Measurements from ENCODE around the gene TMEM53.

The TMEM53 gene

GRCh38 chr1:44642255-44642654, 32.0 kb downstream of the TMEM53 start:
- Mint-ChIP-seq H3K36me3 (peaks cover 32% of the 10 kb centered on the region), H3K27me3 (no peaks in the 10 kb centered on the region), H3K9me3 (no peaks in the 10 kb centered on the region), H3K4me3 (no peak overlapping the region), H3K4me1 (peaks cover 9% of the 10 kb centered on the region), H3K27ac (peak overlapping the region; percentile 79)
- ATAC-seq (ENCODE audit: low read depth) (no peak), DNase-seq (ENCODE audit: low spot score in 2 of 2) (no peak)

GRCh38 chr1:44641126-44642102, 32.9 kb downstream of the TMEM53 start:
- no peak for ATAC-seq (ENCODE audit: low read depth)
- Mint-ChIP-seq H3K4me1 (peaks cover 9% of the 10 kb centered on the region), H3K9me3 (no peaks in the 10 kb centered on the region), H3K27ac (peak overlapping the region; percentile 79), H3K27me3 (no peaks in the 10 kb centered on the region), H3K36me3 (peaks cover 33% of the 10 kb centered on the region), H3K4me3 (no peak overlapping the region)
- no peak for DNase-seq (ENCODE audit: low spot score in 2 of 2)

GRCh38 chr1:44640200-44640853, 34.0 kb downstream of the TMEM53 start:
- H3K27ac Mint-ChIP-seq = no peak overlapping the region
- DNase-seq (ENCODE audit: low spot score in 2 of 2) (no peak), ATAC-seq (ENCODE audit: low read depth) (no peak)
- H3K4me3 Mint-ChIP-seq = no peak overlapping the region
- peaks cover 13% of the 10 kb centered on the region for H3K4me1 Mint-ChIP-seq
- no peaks in the 10 kb centered on the region for H3K27me3 Mint-ChIP-seq
- peaks cover 38% of the 10 kb centered on the region for H3K36me3 Mint-ChIP-seq
- H3K9me3 Mint-ChIP-seq = no peaks in the 10 kb centered on the region

- Mint-ChIP-seq H3K4me3 (no peak overlapping the region), H3K9me3 (no peaks in the 10 kb centered on the region), H3K36me3 (peaks cover 37% of the 10 kb centered on the region), H3K27ac (no peak overlapping the region), H3K27me3 (no peaks in the 10 kb centered on the region), H3K4me1 (peaks cover 33% of the 10 kb centered on the region)
- no peak for DNase-seq (ENCODE audit: low spot score in 2 of 2)
- ATAC-seq (ENCODE audit: low read depth) = no peak
Observed at GRCh38 chr1:44637702-44638411, 36.4 kb downstream of the TMEM53 start.

- no peak for DNase-seq (ENCODE audit: low spot score in 2 of 2)
- Mint-ChIP-seq H3K27me3 (no peaks in the 10 kb centered on the region), H3K36me3 (peaks cover 32% of the 10 kb centered on the region), H3K4me3 (no peak overlapping the region), H3K4me1 (peaks cover 29% of the 10 kb centered on the region), H3K27ac (no peak overlapping the region), H3K9me3 (no peaks in the 10 kb centered on the region)
- ATAC-seq (ENCODE audit: low read depth) = no peak
Observed at GRCh38 chr1:44636688-44637598, 37.3 kb downstream of the TMEM53 start.

GRCh38 chr1:44636083-44636687, 38.1 kb downstream of the TMEM53 start:
- no peak overlapping the region for H3K27ac Mint-ChIP-seq
- no peak overlapping the region for H3K4me3 Mint-ChIP-seq
- H3K4me1 Mint-ChIP-seq = peaks cover 30% of the 10 kb centered on the region
- H3K27me3 Mint-ChIP-seq = no peaks in the 10 kb centered on the region
- no peaks in the 10 kb centered on the region for H3K9me3 Mint-ChIP-seq
- no peak for DNase-seq (ENCODE audit: low spot score in 2 of 2)
- peaks cover 31% of the 10 kb centered on the region for H3K36me3 Mint-ChIP-seq
- no peak for ATAC-seq (ENCODE audit: low read depth)

- no peaks in the 10 kb centered on the region for H3K27me3 Mint-ChIP-seq
- DNase-seq (ENCODE audit: low spot score in 2 of 2) (no peak), ATAC-seq (ENCODE audit: low read depth) (no peak)
- H3K27ac Mint-ChIP-seq = no peak overlapping the region
- no peak overlapping the region for H3K4me3 Mint-ChIP-seq
- H3K9me3 Mint-ChIP-seq = no peaks in the 10 kb centered on the region
- H3K36me3 Mint-ChIP-seq = peaks cover 31% of the 10 kb centered on the region
- peaks cover 37% of the 10 kb centered on the region for H3K4me1 Mint-ChIP-seq
Observed at GRCh38 chr1:44635439-44635838, 38.8 kb downstream of the TMEM53 start.

GRCh38 chr1:44634606-44635189, 39.6 kb downstream of the TMEM53 start:
- Mint-ChIP-seq H3K4me3 (no peak overlapping the region), H3K9me3 (no peaks in the 10 kb centered on the region), H3K4me1 (peaks cover 37% of the 10 kb centered on the region), H3K27ac (peak overlapping the region; percentile 91), H3K36me3 (peaks cover 31% of the 10 kb centered on the region), H3K27me3 (no peaks in the 10 kb centered on the region)
- ATAC-seq (ENCODE audit: low read depth) (no peak), DNase-seq (ENCODE audit: low spot score in 2 of 2) (no peak)

GRCh38 chr1:44632598-44632997, 41.7 kb downstream of the TMEM53 start:
- no peaks in the 10 kb centered on the region for H3K27me3 Mint-ChIP-seq

GRCh38 chr1:44631647-44632539, 42.4 kb downstream of the TMEM53 start:
- Mint-ChIP-seq H3K27ac (peak overlapping the region; percentile 99), H3K36me3 (peaks cover 22% of the 10 kb centered on the region), H3K27me3 (no peaks in the 10 kb centered on the region), H3K9me3 (no peaks in the 10 kb centered on the region), H3K4me3 (peak overlapping the region; percentile 95), H3K4me1 (peaks cover 35% of the 10 kb centered on the region)
- ATAC-seq (ENCODE audit: low read depth) (peak; percentile 74), DNase-seq (ENCODE audit: low spot score in 2 of 2) (peak; percentile 82 to 92)

More at GRCh38 chr1:44632598-44632997, 41.7 kb downstream of the TMEM53 start:
- Mint-ChIP-seq H3K4me1 (peaks cover 35% of the 10 kb centered on the region), H3K27ac (peak overlapping the region; percentile 99), H3K36me3 (peaks cover 23% of the 10 kb centered on the region), H3K4me3 (peak overlapping the region; percentile 95), H3K9me3 (no peaks in the 10 kb centered on the region)
- peak; percentile 8 for ATAC-seq (ENCODE audit: low read depth)
- no peak for DNase-seq (ENCODE audit: low spot score in 2 of 2)

- peaks cover 35% of the 10 kb centered on the region for H3K4me1 Mint-ChIP-seq
- peak overlapping the region; percentile 99 for H3K27ac Mint-ChIP-seq
- no peaks in the 10 kb centered on the region for H3K9me3 Mint-ChIP-seq
- ATAC-seq (ENCODE audit: low read depth) (peak; percentile 13), DNase-seq (ENCODE audit: low spot score in 2 of 2) (no peak)
- H3K27me3 Mint-ChIP-seq = no peaks in the 10 kb centered on the region
- H3K4me3 Mint-ChIP-seq = peak overlapping the region; percentile 95
- peaks cover 18% of the 10 kb centered on the region for H3K36me3 Mint-ChIP-seq
Observed at GRCh38 chr1:44631333-44631646, 43.0 kb downstream of the TMEM53 start.

GRCh38 chr1:44630116-44630515, 44.2 kb downstream of the TMEM53 start:
- Mint-ChIP-seq H3K27me3 (no peaks in the 10 kb centered on the region), H3K4me1 (peaks cover 31% of the 10 kb centered on the region), H3K27ac (peak overlapping the region; percentile 99), H3K36me3 (peaks cover 11% of the 10 kb centered on the region), H3K4me3 (peak overlapping the region; percentile 95), H3K9me3 (no peaks in the 10 kb centered on the region)
- DNase-seq (ENCODE audit: low spot score in 2 of 2) (no peak), ATAC-seq (ENCODE audit: low read depth) (no peak)

Measured in memory B cell (primary cell).